Left ventricle myocardium inferior (tissue), 1 donor: Measurements from ENCODE around the gene CAPSL. TPM values are rescaled to one million over a fixed set of nuclear protein-coding genes. Genes with fewer than 3 reads are reported as not detected.

Source experiments
- DNase-seq: peaks from one replicate; pipeline ENCODE4 v3.0.0-alpha.2; 2020
- H3K27ac ChIP-seq: fragments of 200-600 bp; replicated peaks from 2 replicates; pipeline ENCODE4 v1.8.0; 2021
- H3K27me3 ChIP-seq: fragments of 200-600 bp; 2 replicates; pipeline ENCODE4 v1.8.0; 2021; ENCODE audit warnings: low read depth
- H3K36me3 ChIP-seq: fragments of 200-600 bp; 2 replicates; pipeline ENCODE4 v1.8.0; 2021
- H3K4me1 ChIP-seq: fragments of 200-600 bp; 2 replicates; pipeline ENCODE4 v1.8.0; 2021
- H3K4me3 ChIP-seq: fragments of 200-600 bp; 2 replicates; pipeline ENCODE4 v1.8.0; 2021; ENCODE audit warnings: mild to moderate bottlenecking, moderate library complexity
- H3K9me3 ChIP-seq: fragments of 200-600 bp; replicated peaks from 2 replicates; pipeline ENCODE4 v1.8.0; 2021
- intact Hi-C: fragments of 100-400 bp; cut with micrococcal nuclease; formaldehyde crosslinking; loops from one replicate; pipeline ENCODE4 v1.11.0; 2022
- total RNA-seq: library from RNA; stranded (reverse); fragmentation: NEBNext Ultra II Directional; extraction: Animal tissue kit (Norgen Biotek cat#: 25700); gene quantifications from one replicate; pipeline ENCODE4 v1.2.1, GENCODE V29; 2021
- TF ChIP-seq, protein P1 (sequence below): fragments of 200-600 bp; IDR thresholded peaks from 2 replicates; pipeline ENCODE4 v1.8.0; 2021; ENCODE audit warnings: antibody characterized with exemption, mild to moderate bottlenecking, borderline replicate concordance
- donor health status: DM: no; HTN: yes; CAD: no; lungs with severe emphysema.

The CAPSL gene
- total RNA-seq, 1 donor from 2014 or later = not detected

DNA sequence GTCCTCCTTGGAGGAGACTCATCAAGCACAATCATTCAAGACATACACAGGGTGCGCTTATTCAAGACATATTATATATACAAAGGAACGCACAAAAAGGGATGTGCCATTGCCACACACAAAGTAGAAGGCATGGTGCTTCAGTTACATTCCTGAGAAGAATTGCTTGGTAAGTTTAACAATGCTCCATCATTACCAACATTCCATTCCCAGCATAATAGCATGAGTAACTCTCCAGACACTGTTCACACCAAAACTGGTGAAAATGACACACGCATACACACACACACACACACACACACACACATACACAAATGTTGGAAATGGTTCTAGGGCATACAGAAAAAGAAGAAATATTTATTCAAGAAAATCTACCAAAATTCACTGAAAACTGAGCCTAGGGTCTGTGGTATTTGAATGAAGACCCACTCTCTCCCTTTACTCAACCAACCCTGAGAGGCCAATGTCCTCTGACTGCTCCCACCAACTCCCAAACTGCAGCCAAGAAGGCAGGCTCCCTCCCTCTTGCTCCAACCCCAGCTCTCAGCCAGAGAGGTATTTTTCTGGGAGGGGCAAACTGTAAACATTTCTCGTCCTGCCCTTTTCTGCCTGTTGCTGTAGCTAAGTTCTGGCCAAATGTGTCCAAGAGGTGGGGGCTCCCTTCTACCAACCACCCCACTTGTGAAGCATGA is 32.9 kb upstream of the CAPSL start:
- H3K27me3 ChIP-seq = no peaks in the 10 kb centered on the region
- H3K27ac ChIP-seq = no peak overlapping the region
- intact Hi-C loops = no loop called here
- no peaks in the 10 kb centered on the region for H3K36me3 ChIP-seq
- DNase-seq = no peak
- no peaks in the 10 kb centered on the region for H3K4me1 ChIP-seq
- TF ChIP-seq, protein P1, sequence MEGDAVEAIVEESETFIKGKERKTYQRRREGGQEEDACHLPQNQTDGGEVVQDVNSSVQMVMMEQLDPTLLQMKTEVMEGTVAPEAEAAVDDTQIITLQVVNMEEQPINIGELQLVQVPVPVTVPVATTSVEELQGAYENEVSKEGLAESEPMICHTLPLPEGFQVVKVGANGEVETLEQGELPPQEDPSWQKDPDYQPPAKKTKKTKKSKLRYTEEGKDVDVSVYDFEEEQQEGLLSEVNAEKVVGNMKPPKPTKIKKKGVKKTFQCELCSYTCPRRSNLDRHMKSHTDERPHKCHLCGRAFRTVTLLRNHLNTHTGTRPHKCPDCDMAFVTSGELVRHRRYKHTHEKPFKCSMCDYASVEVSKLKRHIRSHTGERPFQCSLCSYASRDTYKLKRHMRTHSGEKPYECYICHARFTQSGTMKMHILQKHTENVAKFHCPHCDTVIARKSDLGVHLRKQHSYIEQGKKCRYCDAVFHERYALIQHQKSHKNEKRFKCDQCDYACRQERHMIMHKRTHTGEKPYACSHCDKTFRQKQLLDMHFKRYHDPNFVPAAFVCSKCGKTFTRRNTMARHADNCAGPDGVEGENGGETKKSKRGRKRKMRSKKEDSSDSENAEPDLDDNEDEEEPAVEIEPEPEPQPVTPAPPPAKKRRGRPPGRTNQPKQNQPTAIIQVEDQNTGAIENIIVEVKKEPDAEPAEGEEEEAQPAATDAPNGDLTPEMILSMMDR = no peak
- no peak overlapping the region for H3K4me3 ChIP-seq
- H3K9me3 ChIP-seq = no peaks in the 10 kb centered on the region

DNA sequence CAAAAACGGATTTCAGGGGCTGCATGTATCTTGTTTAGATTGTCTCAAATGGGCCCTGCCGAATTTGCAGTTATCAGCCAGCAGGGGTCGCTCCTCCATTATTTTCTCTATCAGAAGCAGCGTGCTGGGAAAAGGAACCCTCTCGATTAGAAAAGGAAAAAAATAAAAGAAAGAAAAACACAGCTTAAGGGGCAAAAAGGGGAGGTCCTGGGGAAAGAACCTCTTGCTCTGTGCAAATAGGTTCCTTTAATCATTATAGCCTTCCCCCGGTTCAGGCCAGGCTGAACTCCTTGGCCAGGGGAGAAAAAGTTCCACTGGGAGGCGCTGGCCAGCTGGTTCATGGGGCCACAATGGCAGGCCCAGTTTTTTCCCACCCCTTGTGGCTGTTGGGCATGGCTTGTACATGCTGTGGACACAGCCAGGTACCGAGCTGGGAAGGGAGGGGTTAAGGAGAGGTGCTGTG is 25.0 kb upstream of the CAPSL start:
- Histone ChIP-seq H3K9me3 (peaks cover 7% of the 10 kb centered on the region), H3K4me1 (no peaks in the 10 kb centered on the region), H3K27ac (no peak overlapping the region), H3K4me3 (no peak overlapping the region), H3K36me3 (no peaks in the 10 kb centered on the region), H3K27me3 (peaks cover 27% of the 10 kb centered on the region)
- intact Hi-C loops = no loop called here
- TF ChIP-seq, protein P1 = no peak
- no peak for DNase-seq

DNA sequence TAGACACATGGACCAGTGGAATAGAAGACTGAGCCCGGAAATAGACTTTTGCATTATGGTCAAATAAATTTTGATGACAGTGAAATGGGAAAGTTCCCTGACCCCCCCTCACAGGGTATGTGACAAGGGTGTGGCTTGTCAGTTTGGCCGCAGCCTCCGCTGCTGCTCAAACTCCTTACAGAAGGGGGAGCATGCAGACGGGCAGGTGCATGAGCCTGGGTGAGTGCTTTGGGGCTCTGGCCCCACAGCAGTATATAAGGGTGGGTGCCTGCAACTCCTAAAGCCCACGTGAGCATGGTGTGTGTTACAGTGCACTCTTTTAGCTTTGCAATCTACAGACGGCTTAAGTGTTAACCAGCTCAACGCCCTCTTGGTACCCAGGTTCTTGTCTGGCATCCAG is 21.9 kb upstream of the CAPSL start:
- H3K36me3 ChIP-seq = no peaks in the 10 kb centered on the region
- no peak overlapping the region for H3K27ac ChIP-seq
- intact Hi-C loops = no loop called here
- H3K9me3 ChIP-seq = peaks cover 22% of the 10 kb centered on the region
- no peak for DNase-seq
- no peak overlapping the region for H3K4me3 ChIP-seq
- no peaks in the 10 kb centered on the region for H3K4me1 ChIP-seq
- peaks cover 33% of the 10 kb centered on the region for H3K27me3 ChIP-seq
- TF ChIP-seq, protein P1 = no peak

DNA sequence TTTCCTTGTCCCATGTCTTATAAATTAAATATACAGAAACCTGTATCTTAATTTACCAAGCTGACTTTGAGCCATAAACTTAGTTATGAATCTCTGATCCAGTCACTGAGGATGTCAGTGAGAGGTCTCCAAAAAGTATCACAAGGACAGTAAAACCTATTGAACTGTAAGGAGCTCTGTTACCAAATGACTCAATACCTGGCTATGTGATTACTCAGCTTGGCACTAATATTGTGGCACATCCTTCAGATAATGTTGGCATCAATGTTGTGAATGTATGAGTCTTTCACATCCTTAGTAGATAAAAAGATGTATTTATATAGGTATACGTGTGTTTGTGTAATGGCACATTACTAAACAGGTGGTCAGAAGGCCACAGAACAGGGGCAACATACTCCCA is 18.0 kb upstream of the CAPSL start:
- H3K27me3 ChIP-seq = peaks cover 53% of the 10 kb centered on the region
- TF ChIP-seq, protein P1 = no peak
- intact Hi-C loops = no loop called here
- no peaks in the 10 kb centered on the region for H3K4me1 ChIP-seq
- no peak overlapping the region for H3K4me3 ChIP-seq
- no peak for DNase-seq
- H3K27ac ChIP-seq = no peak overlapping the region
- peaks cover 14% of the 10 kb centered on the region for H3K9me3 ChIP-seq
- no peaks in the 10 kb centered on the region for H3K36me3 ChIP-seq

DNA sequence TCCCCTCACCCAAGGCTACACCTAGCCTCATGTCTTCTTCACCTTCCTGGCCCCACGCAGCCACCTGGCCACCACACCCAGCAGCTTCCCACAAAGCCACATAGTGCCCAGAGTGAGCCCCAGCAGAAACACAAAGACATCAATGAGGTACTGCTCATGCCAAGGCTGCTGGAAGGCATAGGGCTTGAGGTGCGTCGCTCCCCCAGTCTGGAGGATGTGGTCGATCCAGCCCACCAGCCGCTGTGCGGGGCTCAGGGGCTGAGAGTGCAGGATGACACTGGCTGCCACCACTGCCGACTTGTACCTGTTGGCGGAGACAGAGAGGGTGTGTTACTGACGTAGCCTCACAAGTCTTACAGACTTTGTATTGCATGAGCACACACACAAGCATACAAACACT is 15.8 kb upstream of the CAPSL start:
- intact Hi-C loops = no loop called here
- Histone ChIP-seq H3K27ac (no peak overlapping the region), H3K9me3 (peaks cover 14% of the 10 kb centered on the region), H3K36me3 (no peaks in the 10 kb centered on the region), H3K27me3 (peaks cover 44% of the 10 kb centered on the region), H3K4me3 (no peak overlapping the region), H3K4me1 (no peaks in the 10 kb centered on the region)
- TF ChIP-seq, protein P1 = no peak
- DNase-seq = no peak
